ENCODE measurements around the gene ARMS2.

The ARMS2 gene

GRCh38 chr10:122492999-122493481 is 38.6 kb downstream of the ARMS2 start:
- no peak for DNase-seq (ENCODE audit: low read depth in 4 of 4, low spot score in 1 of 4)

GRCh38 chr10:122493761-122494160 is 39.3 kb downstream of the ARMS2 start:
- DNase-seq (ENCODE audit: low read depth in 4 of 4, low spot score in 1 of 4), result no peak

- DNase-seq (ENCODE audit: low read depth in 4 of 4, low spot score in 1 of 4), result no peak
These were observed 39.8 kb downstream of the ARMS2 start for GRCh38 chr10:122494173-122494820.

GRCh38 chr10:122494833-122495232 is 40.4 kb downstream of the ARMS2 start:
- DNase-seq (ENCODE audit: low read depth in 4 of 4, low spot score in 1 of 4), result no peak

GRCh38 chr10:122495406-122496340 is 41.2 kb downstream of the ARMS2 start:
- no peak for DNase-seq (ENCODE audit: low read depth in 4 of 4, low spot score in 1 of 4)

- no peak for DNase-seq (ENCODE audit: low read depth in 4 of 4, low spot score in 1 of 4)
These were observed 42.8 kb downstream of the ARMS2 start for GRCh38 chr10:122497241-122497640.

GRCh38 chr10:122498521-122498920 is 44.1 kb downstream of the ARMS2 start:
- no peak for DNase-seq (ENCODE audit: low read depth in 4 of 4, low spot score in 1 of 4)

- DNase-seq (ENCODE audit: low read depth in 4 of 4, low spot score in 1 of 4), result no peak
These were observed 44.6 kb downstream of the ARMS2 start for GRCh38 chr10:122499012-122499411.

GRCh38 chr10:122499491-122499941 is 45.1 kb downstream of the ARMS2 start:
- DNase-seq (ENCODE audit: low read depth in 4 of 4, low spot score in 1 of 4), result no peak

- no peak for DNase-seq (ENCODE audit: low read depth in 4 of 4, low spot score in 1 of 4)
These were observed 45.7 kb downstream of the ARMS2 start for GRCh38 chr10:122500194-122500593.

- DNase-seq (ENCODE audit: low read depth in 4 of 4, low spot score in 1 of 4), result no peak
These were observed 46.3 kb downstream of the ARMS2 start for GRCh38 chr10:122500726-122501125.

- no peak for DNase-seq (ENCODE audit: low read depth in 4 of 4, low spot score in 1 of 4)
These were observed 48.6 kb downstream of the ARMS2 start for GRCh38 chr10:122503012-122503411.

- no peak for DNase-seq (ENCODE audit: low read depth in 4 of 4, low spot score in 1 of 4)
These were observed 49.6 kb downstream of the ARMS2 start for GRCh38 chr10:122503886-122504609.

- no peak for DNase-seq (ENCODE audit: low read depth in 4 of 4, low spot score in 1 of 4)
These were observed 50.1 kb downstream of the ARMS2 start for GRCh38 chr10:122504610-122504950.

GRCh38 chr10:122505011-122505410 is 50.6 kb downstream of the ARMS2 start:
- no peak for DNase-seq (ENCODE audit: low read depth in 4 of 4, low spot score in 1 of 4)

GRCh38 chr10:122505885-122506645 is 51.6 kb downstream of the ARMS2 start:
- no peak for DNase-seq (ENCODE audit: low read depth in 4 of 4, low spot score in 1 of 4)
